Effector CD4-positive, alpha-beta T cell (primary cell): ENCODE data around the gene C17orf78.
"Not testable (repeated sequence)": the region's sequence is repeated elsewhere in the genome, so short reads cannot be mapped to it uniquely, and the experiment has no call there.

Experiments
- DNase-seq: peaks from one replicate; pipeline ENCODE4 v3.0.0-alpha.2; 2020

C17orf78 gene

DNA sequence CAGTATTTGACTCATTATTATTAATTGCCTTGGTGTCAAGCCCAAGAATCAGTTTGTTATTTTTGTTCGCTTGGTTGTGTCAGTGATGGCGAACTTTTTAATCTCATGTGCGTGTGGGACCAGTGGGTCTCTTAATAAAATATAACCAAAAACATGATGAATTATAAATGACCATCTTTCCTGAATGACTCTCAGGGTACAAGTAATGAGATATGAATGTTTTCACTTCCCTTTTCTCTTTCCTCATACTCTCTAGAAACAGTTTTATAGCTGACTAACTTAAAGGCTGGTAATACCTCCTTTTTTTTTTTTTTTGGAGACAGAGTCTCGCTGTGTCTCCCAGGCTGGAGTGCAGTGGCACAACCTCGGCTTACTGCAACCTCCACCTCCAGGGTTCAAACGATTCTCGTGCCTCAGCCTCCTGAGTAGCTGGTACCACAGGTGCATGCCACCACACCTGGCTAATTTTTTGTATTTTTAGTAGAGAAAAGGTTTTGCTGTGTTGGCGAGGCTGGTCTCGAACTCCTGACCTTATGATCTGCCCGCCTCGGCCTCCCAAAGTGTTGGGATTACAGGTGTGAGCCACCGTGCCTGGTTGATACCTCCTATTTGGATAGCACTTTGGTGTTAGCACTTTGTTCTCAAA, 65.7 kb downstream of the C17orf78 start:
- DNase-seq = not testable (repeated sequence)
